IMR-90 (cell line): ENCODE results near the gene MTFR2. TPM values are rescaled to one million over a fixed set of nuclear protein-coding genes. Genes with fewer than 3 reads are reported as not detected.

Source experiments
- ATAC-seq: fragments of 200-7000 bp; cut with Tn5 transposase; 2 replicates; pipeline ENCODE4 v1.9.1; 2020; ENCODE audit warnings: low read depth, mild to moderate bottlenecking, moderate library complexity
- BruUV-seq: library from RNA; stranded (reverse); fragments of 400-500 nt; replicated peaks from 2 replicates; lab custom pipeline; 2021; lab: Mats Ljungman, UMichigan
- CTCF ChIA-PET: fragments of 300-600 bp; formaldehyde crosslinking; extraction: SDS; loops from one replicate; lab custom pipeline; 2021; ENCODE audit warnings: antibody characterized with exemption; lab: Yijun Ruan, JAX
- POLR2A ChIA-PET: fragments of 300-600 bp; sonication (Branson Sonifier 250); formaldehyde crosslinking; loops from one replicate; lab custom pipeline; 2022; ENCODE audit warnings: antibody characterized with exemption; ENCODE audit not compliant: unreplicated experiment; lab: Charles Lee
- DNase-seq: peaks from one replicate; pipeline ENCODE4 v3.0.0; 2013
- H2AFZ ChIP-seq: replicated peaks from 2 replicates; pipeline ENCODE3; 2013; ENCODE audit warnings: low read length, mild to moderate bottlenecking; ENCODE audit not compliant: poor library complexity
- H2AK5ac ChIP-seq: 2 replicates; pipeline ENCODE4 v1.6.1; 2013; ENCODE audit warnings: low read depth, low read length, inconsistent platforms
- H2AK9ac ChIP-seq: replicated peaks from 2 replicates; pipeline ENCODE3; 2013; ENCODE audit warnings: mild to moderate bottlenecking, low read depth, low read length, moderate library complexity; ENCODE audit not compliant: poor library complexity
- H2BK120ac ChIP-seq: 2 replicates; pipeline ENCODE4 v1.6.1; 2013; ENCODE audit warnings: low read depth, low read length, inconsistent platforms
- H2BK15ac ChIP-seq: 3 replicates; pipeline ENCODE4 v1.6.1; 2013; ENCODE audit warnings: low read depth, low read length, inconsistent platforms
- H2BK20ac ChIP-seq: 2 replicates; pipeline ENCODE4 v1.6.1; 2013; ENCODE audit warnings: low read depth, mild to moderate bottlenecking, inconsistent platforms, low read length, moderate library complexity
- H2BK5ac ChIP-seq: 2 replicates; pipeline ENCODE4 v1.6.1; 2013; ENCODE audit warnings: mild to moderate bottlenecking, low read depth, low read length, inconsistent platforms; ENCODE audit not compliant: poor library complexity, severe bottlenecking
- H3K14ac ChIP-seq: replicated peaks from 2 replicates; pipeline ENCODE4 v1.6.1; 2013; ENCODE audit warnings: low read depth, low read length, inconsistent platforms
- H3K18ac ChIP-seq: 2 replicates; pipeline ENCODE4 v1.6.1; 2013; ENCODE audit warnings: low read depth, low read length, control low read depth
- H3K23ac ChIP-seq: 2 replicates; pipeline ENCODE4 v1.6.1; 2013; ENCODE audit warnings: low read depth, low read length, inconsistent platforms
- H3K27ac ChIP-seq: 2 replicates; pipeline ENCODE4 v1.5.1; 2013; ENCODE audit warnings: mild to moderate bottlenecking, control low read depth, low read length; ENCODE audit not compliant: insufficient read depth
- H3K27me3 ChIP-seq: 2 replicates; pipeline ENCODE4 v1.6.1; 2013; ENCODE audit warnings: low read length; ENCODE audit not compliant: control insufficient read depth, insufficient read depth
- H3K36me3 ChIP-seq: 2 replicates; pipeline ENCODE4 v1.6.1; 2013; ENCODE audit warnings: low read length, mixed read lengths; ENCODE audit not compliant: control insufficient read depth, insufficient read depth
- H3K4ac ChIP-seq: 2 replicates; pipeline ENCODE4 v1.6.1; 2013; ENCODE audit warnings: low read depth, low read length, inconsistent platforms
- H3K4me1 ChIP-seq: 2 replicates; pipeline ENCODE4 v1.6.1; 2013; ENCODE audit warnings: low read length, mixed read lengths; ENCODE audit not compliant: control insufficient read depth, insufficient read depth
- H3K4me2 ChIP-seq: 2 replicates; pipeline ENCODE4 v1.6.1; 2013; ENCODE audit warnings: low read depth, mild to moderate bottlenecking, control low read depth, low read length, moderate library complexity
- H3K4me3 ChIP-seq: 2 replicates; pipeline ENCODE4 v1.5.1; 2013; ENCODE audit warnings: low read depth, mild to moderate bottlenecking, control low read depth, low read length, moderate library complexity; ENCODE audit not compliant: insufficient read depth
- H3K56ac ChIP-seq: 2 replicates; pipeline ENCODE4 v1.6.1; 2013; ENCODE audit warnings: low read length, inconsistent platforms; ENCODE audit not compliant: insufficient read depth; ENCODE audit errors: extremely low read depth
- H3K79me1 ChIP-seq, 2 experiments: 2 replicates each; pipeline ENCODE4 v1.6.1; 2013; ENCODE audit warnings: low read length in 2 of 2, inconsistent platforms in 1 of 2, low read depth in 1 of 2
- H3K9ac ChIP-seq: 2 replicates; pipeline ENCODE4 v1.6.1; 2013; ENCODE audit warnings: low read depth, low read length, control low read depth
- H3K9me1 ChIP-seq: 2 replicates; pipeline ENCODE4 v1.6.1; 2013; ENCODE audit warnings: low read length, inconsistent platforms; ENCODE audit not compliant: insufficient read depth
- H3K9me3 ChIP-seq: 2 replicates; pipeline ENCODE4 v1.6.1; 2013; ENCODE audit warnings: low read length; ENCODE audit not compliant: control insufficient read depth, insufficient read depth
- H4K20me1 ChIP-seq: 2 replicates; pipeline ENCODE4 v1.6.1; 2013; ENCODE audit warnings: low read length, inconsistent platforms; ENCODE audit not compliant: insufficient read depth
- H4K5ac ChIP-seq: 2 replicates; pipeline ENCODE4 v1.6.1; 2013; ENCODE audit warnings: mild to moderate bottlenecking, low read depth, low read length, control low read depth
- H4K8ac ChIP-seq, 2 experiments: 2 replicates each; pipeline ENCODE4 v1.6.1; 2013; ENCODE audit warnings: low read depth in 2 of 2, low read length in 2 of 2, control low read depth in 1 of 2, inconsistent platforms in 1 of 2
- H4K91ac ChIP-seq: 2 replicates; pipeline ENCODE4 v1.6.1; 2013; ENCODE audit warnings: low read depth, low read length, inconsistent platforms; ENCODE audit not compliant: insufficient read depth
- BHLHE40 ChIP-seq: fragments of 150-350 bp; IDR thresholded peaks from 2 replicates; pipeline ENCODE4 v1.6.1; 2016; ENCODE audit warnings: mild to moderate bottlenecking, low read depth, low read length
- CEBPB ChIP-seq: IDR thresholded peaks from 2 replicates; pipeline ENCODE4 v1.6.1; 2012; ENCODE audit warnings: low read depth, low read length, improper control_type of control experiment
- CHD1 ChIP-seq: IDR thresholded peaks from 2 replicates; pipeline ENCODE4 v1.6.1; 2012; ENCODE audit warnings: low read depth, low read length, improper control_type of control experiment
- FOS ChIP-seq: fragments of 150-350 bp; IDR thresholded peaks from 2 replicates; pipeline ENCODE4 v1.6.1; 2016; ENCODE audit warnings: low read depth, low read length
- MAFK ChIP-seq: IDR thresholded peaks from 2 replicates; pipeline ENCODE4 v1.6.1; 2012; ENCODE audit warnings: low read depth, low read length, improper control_type of control experiment
- MAZ ChIP-seq: IDR thresholded peaks from 2 replicates; pipeline ENCODE4 v1.6.1; 2012; ENCODE audit warnings: low read depth, mild to moderate bottlenecking, low read length, improper control_type of control experiment, moderate library complexity, borderline replicate concordance
- MXI1 ChIP-seq: IDR thresholded peaks from 2 replicates; pipeline ENCODE4 v1.6.1; 2012; ENCODE audit warnings: low read depth, mild to moderate bottlenecking, low read length, moderate library complexity, borderline replicate concordance
- NFE2L2 ChIP-seq: fragments of 150-350 bp; IDR thresholded peaks from 2 replicates; pipeline ENCODE4 v1.6.1; 2016; ENCODE audit warnings: low read depth, mild to moderate bottlenecking, low read length
- POLR2A ChIP-seq: IDR thresholded peaks from 2 replicates; pipeline ENCODE4 v1.6.1; 2012; ENCODE audit warnings: mild to moderate bottlenecking, low read depth, low read length
- RAD21 ChIP-seq: IDR thresholded peaks from 2 replicates; pipeline ENCODE4 v1.6.1; 2012; ENCODE audit warnings: low read length, improper control_type of control experiment
- RCOR1 ChIP-seq: IDR thresholded peaks from 2 replicates; pipeline ENCODE4 v1.6.1; 2012; ENCODE audit warnings: mild to moderate bottlenecking, low read length, improper control_type of control experiment; ENCODE audit not compliant: insufficient replicate concordance
- RFX5 ChIP-seq: IDR thresholded peaks from 2 replicates; pipeline ENCODE4 v1.8.0; 2012; ENCODE audit warnings: low read depth, mild to moderate bottlenecking, low read length, moderate library complexity
- SMC3 ChIP-seq: fragments of 150-350 bp; IDR thresholded peaks from 2 replicates; pipeline ENCODE4 v1.6.1; 2016; ENCODE audit warnings: low read depth, mild to moderate bottlenecking, antibody characterized with exemption, low read length, moderate library complexity
- WGBS, 2 experiments: methylation state at CpG; one replicate each; pipeline versions ENCODE4 v1.1.5 to v1.1.7; 2013; ENCODE audit warnings: missing lambda C conversion rate in 2 of 2; ENCODE audit not compliant: insufficient read length in 1 of 2; ENCODE audit errors: extremely low coverage in 2 of 2; 5-methylcytosine and 5-hydroxymethylcytosine counted together
- dilution Hi-C: fragments of 300-500 bp; cut with HindIII; formaldehyde crosslinking; loops from one replicate; pipeline ENCODE4 v1.14.3; 2018; ENCODE audit warnings: low sequenced_read_pairs; ENCODE audit not compliant: unreplicated experiment
- in situ Hi-C: fragments of 300-500 bp; cut with MboI; formaldehyde crosslinking; loops from 3 replicates; pipeline ENCODE4 v1.14.3; 2019; ENCODE audit warnings: low sequenced_read_pairs, inconsistent platforms, mixed read lengths
- intact Hi-C: fragments of 100-400 bp; cut with micrococcal nuclease; formaldehyde crosslinking; loops from 2 replicates; pipeline ENCODE4 v1.10.0; 2022
- polyA plus RNA-seq, 3 experiments: library from polyadenylated mRNA; depleted of rRNA; stranded (reverse); fragments of >200 nt; gene quantifications; 2 replicates each; pipeline ENCODE4 v1.2.3, GENCODE V29; 2012; ENCODE audit warnings: low replicate concordance in 1 of 3
- total RNA-seq: library from RNA; depleted of rRNA; stranded (reverse); fragments of >200 nt; gene quantifications from 2 replicates; pipeline ENCODE4 v1.2.3, GENCODE V29; 2012
- TF ChIP-seq, protein P1 (sequence below): fragments of 150-350 bp; IDR thresholded peaks from 2 replicates; pipeline ENCODE4 v1.6.1; 2017; ENCODE audit warnings: mild to moderate bottlenecking, antibody characterized with exemption, low read length, low read depth
- TF ChIP-seq, protein P2 (sequence below): conservative IDR thresholded peaks from 2 replicates; pipeline ENCODE4 v1.5.1; 2012; ENCODE audit warnings: mild to moderate bottlenecking, low read depth, low read length, improper control_type of control experiment
- TF ChIP-seq, protein P3 (sequence below): fragments of 150-350 bp; IDR thresholded peaks from 2 replicates; pipeline ENCODE4 v1.6.1; 2016; ENCODE audit warnings: low read depth, mild to moderate bottlenecking, low read length, moderate library complexity, borderline replicate concordance

The MTFR2 gene
- total and polyA plus RNA-seq, 2 of the 4 experiments (the other 2 are of a cell fraction), result 0.72 to 7.2 TPM

DNA sequence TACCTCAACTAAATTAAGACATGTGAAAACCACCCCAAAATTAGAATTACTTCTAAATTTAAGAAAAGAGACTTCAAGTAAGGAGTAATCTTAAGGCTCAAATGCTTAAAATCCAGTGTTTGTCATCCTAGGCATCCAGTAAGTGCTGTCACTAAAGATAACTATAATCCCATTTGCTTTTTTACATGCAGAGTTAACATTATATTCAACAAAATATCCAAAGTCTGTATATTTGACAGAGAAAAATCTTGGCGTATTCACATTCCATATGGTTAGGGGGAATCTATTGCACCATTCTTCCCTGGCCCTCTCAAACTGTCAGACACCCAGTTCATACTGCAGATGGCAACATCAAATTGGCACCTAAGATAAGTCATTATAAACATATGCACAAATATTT is 17.4 kb downstream of the MTFR2 start:
- Histone ChIP-seq H3K14ac (no peak overlapping the region), H3K56ac (no peak overlapping the region), H4K20me1 (no peaks in the 10 kb centered on the region), H3K9me1 (no peaks in the 10 kb centered on the region), H4K91ac (no peak overlapping the region), H3K4me2 (no peak overlapping the region), H3K36me3 (no peaks in the 10 kb centered on the region), H3K4me1 (peaks cover 12% of the 10 kb centered on the region), H3K23ac (no peak overlapping the region), H3K9ac (no peak overlapping the region), H2AK5ac (no peak overlapping the region), H2BK20ac (no peak overlapping the region), H2BK120ac (no peak overlapping the region), H3K27ac (no peak overlapping the region), H4K8ac (no peak overlapping the region), H2AK9ac (no peak overlapping the region), H2AFZ (no peak overlapping the region), H3K9me3 (no peaks in the 10 kb centered on the region), H3K27me3 (no peaks in the 10 kb centered on the region), H3K4me3 (no peak overlapping the region), H2BK15ac (no peak overlapping the region), H3K4ac (no peak overlapping the region), H3K18ac (no peak overlapping the region), H4K5ac (no peak overlapping the region), H3K79me1 (peaks cover 0 to 8% of the 10 kb centered on the region in 2 experiments; a peak in 2 of 4 replicates), H2BK5ac (no peak overlapping the region)
- CTCF ChIA-PET, result no interaction called here
- DNase-seq (no peak), ATAC-seq (no peak)
- BruUV-seq, result no TSS peak
- in situ Hi-C loops, result no loop called here
- dilution Hi-C loops, result no loop called here
- TF ChIP-seq, protein P1, sequence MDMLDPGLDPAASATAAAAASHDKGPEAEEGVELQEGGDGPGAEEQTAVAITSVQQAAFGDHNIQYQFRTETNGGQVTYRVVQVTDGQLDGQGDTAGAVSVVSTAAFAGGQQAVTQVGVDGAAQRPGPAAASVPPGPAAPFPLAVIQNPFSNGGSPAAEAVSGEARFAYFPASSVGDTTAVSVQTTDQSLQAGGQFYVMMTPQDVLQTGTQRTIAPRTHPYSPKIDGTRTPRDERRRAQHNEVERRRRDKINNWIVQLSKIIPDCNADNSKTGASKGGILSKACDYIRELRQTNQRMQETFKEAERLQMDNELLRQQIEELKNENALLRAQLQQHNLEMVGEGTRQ, result no peak
- TF ChIP-seq MAFK, result no peak
- TF ChIP-seq RCOR1, result no peak
- TF ChIP-seq SMC3, result no peak
- TF ChIP-seq FOS, result no peak
- TF ChIP-seq CHD1, result no peak
- TF ChIP-seq POLR2A, result no peak
- no peak for TF ChIP-seq NFE2L2
- no peak for TF ChIP-seq RFX5
- TF ChIP-seq MAZ, result no peak
- TF ChIP-seq MXI1, result no peak
- TF ChIP-seq RAD21, result no peak
- TF ChIP-seq, protein P2, sequence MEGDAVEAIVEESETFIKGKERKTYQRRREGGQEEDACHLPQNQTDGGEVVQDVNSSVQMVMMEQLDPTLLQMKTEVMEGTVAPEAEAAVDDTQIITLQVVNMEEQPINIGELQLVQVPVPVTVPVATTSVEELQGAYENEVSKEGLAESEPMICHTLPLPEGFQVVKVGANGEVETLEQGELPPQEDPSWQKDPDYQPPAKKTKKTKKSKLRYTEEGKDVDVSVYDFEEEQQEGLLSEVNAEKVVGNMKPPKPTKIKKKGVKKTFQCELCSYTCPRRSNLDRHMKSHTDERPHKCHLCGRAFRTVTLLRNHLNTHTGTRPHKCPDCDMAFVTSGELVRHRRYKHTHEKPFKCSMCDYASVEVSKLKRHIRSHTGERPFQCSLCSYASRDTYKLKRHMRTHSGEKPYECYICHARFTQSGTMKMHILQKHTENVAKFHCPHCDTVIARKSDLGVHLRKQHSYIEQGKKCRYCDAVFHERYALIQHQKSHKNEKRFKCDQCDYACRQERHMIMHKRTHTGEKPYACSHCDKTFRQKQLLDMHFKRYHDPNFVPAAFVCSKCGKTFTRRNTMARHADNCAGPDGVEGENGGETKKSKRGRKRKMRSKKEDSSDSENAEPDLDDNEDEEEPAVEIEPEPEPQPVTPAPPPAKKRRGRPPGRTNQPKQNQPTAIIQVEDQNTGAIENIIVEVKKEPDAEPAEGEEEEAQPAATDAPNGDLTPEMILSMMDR, result no peak
- no peak for TF ChIP-seq CEBPB
- TF ChIP-seq, protein P3, sequence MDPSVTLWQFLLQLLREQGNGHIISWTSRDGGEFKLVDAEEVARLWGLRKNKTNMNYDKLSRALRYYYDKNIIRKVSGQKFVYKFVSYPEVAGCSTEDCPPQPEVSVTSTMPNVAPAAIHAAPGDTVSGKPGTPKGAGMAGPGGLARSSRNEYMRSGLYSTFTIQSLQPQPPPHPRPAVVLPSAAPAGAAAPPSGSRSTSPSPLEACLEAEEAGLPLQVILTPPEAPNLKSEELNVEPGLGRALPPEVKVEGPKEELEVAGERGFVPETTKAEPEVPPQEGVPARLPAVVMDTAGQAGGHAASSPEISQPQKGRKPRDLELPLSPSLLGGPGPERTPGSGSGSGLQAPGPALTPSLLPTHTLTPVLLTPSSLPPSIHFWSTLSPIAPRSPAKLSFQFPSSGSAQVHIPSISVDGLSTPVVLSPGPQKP, result no peak
- no peak for TF ChIP-seq BHLHE40
- POLR2A ChIA-PET, result interaction anchor here (0.6 kb wide), 1 partner anchor 188 kb away, joined by 3 read pairs; no protein-coding TSS in a partner anchor
- intact Hi-C loops, result no loop called here
- no CpG with 5 or more reads among the region's 1 CpG for WGBS, 2 experiments
